Stomach smooth muscle (tissue), 2 donors: ENCODE data around the gene TAS1R2.
A peak's percentile ranks its signal among the peaks of the same experiment; 100 is the strongest.

Source experiments
- H3K27ac ChIP-seq: one replicate; pipeline ENCODE4 v1.7.0; 2013; ENCODE audit warnings: mild to moderate bottlenecking, low read length, inconsistent platforms
- H3K27me3 ChIP-seq, 2 donors: one replicate each; pipeline ENCODE4 v1.7.0; 2013; ENCODE audit warnings: low read length in 2 of 2; ENCODE audit not compliant: insufficient read depth in 2 of 2, control insufficient read depth in 1 of 2
- H3K36me3 ChIP-seq, 2 donors: one replicate each; pipeline ENCODE4 v1.7.0; 2013; ENCODE audit warnings: low read length in 2 of 2; ENCODE audit not compliant: control insufficient read depth in 2 of 2, insufficient read depth in 2 of 2
- H3K4me1 ChIP-seq: one replicate; pipeline ENCODE4 v1.7.0; 2013; ENCODE audit warnings: low read length; ENCODE audit not compliant: control insufficient read depth, insufficient read depth
- H3K4me3 ChIP-seq, 2 donors: one replicate each; pipeline ENCODE4 v1.7.0; 2013; ENCODE audit warnings: low read length in 2 of 2
- H3K9ac ChIP-seq, 2 donors: one replicate each; pipeline ENCODE4 v1.7.0; 2013; ENCODE audit warnings: low read length in 2 of 2, mild to moderate bottlenecking in 1 of 2
- H3K9me3 ChIP-seq, 2 donors: one replicate each; pipeline ENCODE4 v1.7.0; 2013; ENCODE audit warnings: low read length in 2 of 2; ENCODE audit not compliant: control insufficient read depth in 2 of 2
- donor health status: healthy.
- donor health status: Pancreatic carcinoma.

TAS1R2 gene

GRCh38 chr1:18859560-18859959, at the start of gene TAS1R2:
Gene TAS1R2, minus strand, starts transcription at chr1:18859660. Its CDS starts 0 bp downstream, at chr1:18859660.
- no peak within 1 kb of the TSS for H3K27ac ChIP-seq
- H3K9ac ChIP-seq, result no peak within 1 kb of the TSS
- H3K4me3 ChIP-seq, result no peak within 1 kb of the TSS
- peaks cover 0 to 5% of the 10 kb centered on the region in 2 donors for H3K27me3 ChIP-seq
- no peaks in the 10 kb centered on the region for H3K9me3 ChIP-seq
- H3K36me3 ChIP-seq, result no peaks in the 10 kb centered on the region
- H3K4me1 ChIP-seq, result no peaks in the 10 kb centered on the region

- Histone ChIP-seq H3K4me1 (peaks cover 25% of the 10 kb centered on the region), H3K9ac (peak overlapping the region; percentile 26 to 51), H3K27ac (peak overlapping the region; percentile 67), H3K27me3 (no peaks in the 10 kb centered on the region), H3K9me3 (no peaks in the 10 kb centered on the region), H3K4me3 (no peak overlapping the region), H3K36me3 (peaks cover 29 to 32% of the 10 kb centered on the region in 2 donors)
These were observed 48.7 kb upstream of the TAS1R2 start for GRCh38 chr1:18907917-18908845.

GRCh38 chr1:18907021-18907916, 47.8 kb upstream of the TAS1R2 start:
- Histone ChIP-seq H3K27me3 (no peaks in the 10 kb centered on the region), H3K36me3 (peaks cover 29 to 32% of the 10 kb centered on the region in 2 donors), H3K9me3 (no peaks in the 10 kb centered on the region), H3K27ac (peak overlapping the region; percentile 67), H3K4me1 (peaks cover 23% of the 10 kb centered on the region), H3K9ac (peak overlapping the region; percentile 26 to 51), H3K4me3 (peak overlapping the region in 1 of 2 donors; percentile 40)

GRCh38 chr1:18903291-18903756, 43.9 kb upstream of the TAS1R2 start:
- H3K27me3 ChIP-seq, result no peaks in the 10 kb centered on the region
- peak overlapping the region; percentile 83 to 85 for H3K4me3 ChIP-seq
- H3K4me1 ChIP-seq, result peaks cover 35% of the 10 kb centered on the region
- peak overlapping the region; percentile 71 to 73 for H3K9ac ChIP-seq
- H3K36me3 ChIP-seq, result peaks cover 4 to 6% of the 10 kb centered on the region in 2 donors
- no peaks in the 10 kb centered on the region for H3K9me3 ChIP-seq
- peak overlapping the region; percentile 93 for H3K27ac ChIP-seq

- H3K36me3 ChIP-seq, result peaks cover 2 to 6% of the 10 kb centered on the region in 2 donors
- peaks cover 31% of the 10 kb centered on the region for H3K4me1 ChIP-seq
- peak within 1 kb of the TSS; percentile 93 for H3K27ac ChIP-seq
- no peaks in the 10 kb centered on the region for H3K27me3 ChIP-seq
- H3K4me3 ChIP-seq, result peak within 1 kb of the TSS; percentile 83 to 85
- H3K9me3 ChIP-seq, result no peaks in the 10 kb centered on the region
- H3K9ac ChIP-seq, result peak within 1 kb of the TSS; percentile 73 to 91
These were observed 43.2 kb upstream of the TAS1R2 start, which contains the start of gene ALDH4A1 for GRCh38 chr1:18902523-18903290. Gene ALDH4A1, minus strand, starts transcription at chr1:18902555. Its CDS starts 32 bp downstream, at chr1:18902523.

- peak overlapping the region; percentile 93 for H3K27ac ChIP-seq
- peak overlapping the region; percentile 73 to 91 for H3K9ac ChIP-seq
- no peaks in the 10 kb centered on the region for H3K9me3 ChIP-seq
- H3K27me3 ChIP-seq, result no peaks in the 10 kb centered on the region
- peak overlapping the region; percentile 83 to 85 for H3K4me3 ChIP-seq
- H3K36me3 ChIP-seq, result peaks cover 6 to 7% of the 10 kb centered on the region in 2 donors
- peaks cover 24% of the 10 kb centered on the region for H3K4me1 ChIP-seq
These were observed 42.6 kb upstream of the TAS1R2 start for GRCh38 chr1:18901952-18902522.

GRCh38 chr1:18901147-18901951, 41.9 kb upstream of the TAS1R2 start:
- H3K36me3 ChIP-seq, result peaks cover 6% of the 10 kb centered on the region in 2 donors
- no peaks in the 10 kb centered on the region for H3K9me3 ChIP-seq
- no peaks in the 10 kb centered on the region for H3K27me3 ChIP-seq
- H3K27ac ChIP-seq, result no peak overlapping the region
- H3K4me1 ChIP-seq, result peaks cover 22% of the 10 kb centered on the region
- H3K4me3 ChIP-seq, result peak overlapping the region; percentile 83 to 85
- H3K9ac ChIP-seq, result peak overlapping the region; percentile 5 to 73

GRCh38 chr1:18900303-18900841, 40.9 kb upstream of the TAS1R2 start:
- Histone ChIP-seq H3K27me3 (no peaks in the 10 kb centered on the region), H3K36me3 (peaks cover under 1 to 5% of the 10 kb centered on the region in 2 donors), H3K9ac (no peak overlapping the region), H3K27ac (no peak overlapping the region), H3K4me1 (peaks cover 22% of the 10 kb centered on the region), H3K4me3 (no peak overlapping the region), H3K9me3 (no peaks in the 10 kb centered on the region)
